Raji (cell line): ENCODE results near the gene RPH3AL.

Experiments
- POLR2A ChIP-seq: IDR thresholded peaks from 2 replicates; pipeline ENCODE4 v1.6.1; 2011; ENCODE audit warnings: low read depth, low read length, control low read depth; ENCODE audit not compliant: insufficient read depth

The RPH3AL gene, protein sequence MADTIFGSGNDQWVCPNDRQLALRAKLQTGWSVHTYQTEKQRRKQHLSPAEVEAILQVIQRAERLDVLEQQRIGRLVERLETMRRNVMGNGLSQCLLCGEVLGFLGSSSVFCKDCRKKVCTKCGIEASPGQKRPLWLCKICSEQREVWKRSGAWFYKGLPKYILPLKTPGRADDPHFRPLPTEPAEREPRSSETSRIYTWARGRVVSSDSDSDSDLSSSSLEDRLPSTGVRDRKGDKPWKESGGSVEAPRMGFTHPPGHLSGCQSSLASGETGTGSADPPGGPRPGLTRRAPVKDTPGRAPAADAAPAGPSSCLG

DNA sequence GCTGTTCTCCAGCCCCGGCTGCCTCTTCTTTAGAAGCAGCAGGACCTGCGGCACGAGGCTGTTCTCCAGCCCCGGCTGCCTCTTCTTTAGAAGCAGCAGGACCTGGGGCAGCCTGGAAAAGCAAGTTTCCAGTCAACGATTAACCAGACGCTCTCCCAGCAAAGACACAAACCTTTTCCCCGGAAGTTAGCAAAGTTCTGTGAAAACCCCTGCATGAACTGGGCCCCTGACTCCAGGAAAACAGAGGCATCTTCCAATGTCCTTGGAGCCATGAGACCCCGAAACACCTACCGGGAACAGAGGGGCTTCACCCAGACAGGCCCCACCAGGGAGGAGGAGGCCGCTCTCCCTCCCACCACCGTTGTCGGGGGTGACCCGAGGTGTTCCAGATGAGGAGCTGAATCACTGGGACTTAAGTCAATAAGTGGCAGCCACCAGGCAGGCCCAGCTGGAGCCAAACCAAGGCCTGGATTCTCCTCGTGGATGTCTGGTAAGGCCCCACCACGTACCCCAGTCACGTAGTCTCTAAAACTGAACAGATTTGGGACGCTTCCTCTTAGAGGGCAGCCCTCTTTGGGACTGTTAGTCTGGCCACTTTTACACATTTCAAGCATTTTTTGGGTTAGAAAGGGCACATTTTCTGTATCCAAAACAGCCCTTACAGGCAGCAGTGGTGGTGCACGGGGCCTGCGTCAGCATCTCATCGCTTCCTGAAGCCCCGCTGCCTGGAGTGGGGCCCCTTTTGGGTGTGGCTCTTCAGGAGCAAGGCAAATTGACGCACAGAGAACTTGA is at the start of gene RPH3AL:
Gene RPH3AL (minus strand): TSS at position 387 of the 792 bp plus-strand sequence. CDS start 25,264 bp downstream, outside the sequence.
- no peak for TF ChIP-seq POLR2A

GRCh38 chr17:400257-400656 is 47.6 kb upstream of the RPH3AL start:
- TF ChIP-seq POLR2A = no peak

DNA sequence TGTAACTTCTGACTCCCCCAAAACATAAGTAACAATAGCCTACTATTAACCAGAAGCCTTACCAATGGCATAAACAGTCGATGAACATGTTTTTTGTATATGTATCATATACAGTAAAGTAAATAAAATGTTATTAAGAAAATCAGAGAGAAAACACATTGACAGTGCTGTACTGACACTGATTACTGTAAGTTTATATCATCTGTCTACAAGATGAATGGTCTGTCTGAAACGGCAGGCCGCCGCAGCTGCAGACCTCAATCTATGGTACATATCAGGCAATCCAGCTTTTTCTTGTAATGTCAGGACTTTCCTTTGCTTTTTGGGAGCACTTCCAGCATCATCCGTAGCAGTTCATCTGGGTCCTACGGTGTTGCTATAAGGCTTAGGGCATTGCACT is 44.2 kb upstream of the RPH3AL start:
- TF ChIP-seq POLR2A = no peak

GRCh38 chr17:395974-396373 is 43.4 kb upstream of the RPH3AL start:
- TF ChIP-seq POLR2A = no peak

DNA sequence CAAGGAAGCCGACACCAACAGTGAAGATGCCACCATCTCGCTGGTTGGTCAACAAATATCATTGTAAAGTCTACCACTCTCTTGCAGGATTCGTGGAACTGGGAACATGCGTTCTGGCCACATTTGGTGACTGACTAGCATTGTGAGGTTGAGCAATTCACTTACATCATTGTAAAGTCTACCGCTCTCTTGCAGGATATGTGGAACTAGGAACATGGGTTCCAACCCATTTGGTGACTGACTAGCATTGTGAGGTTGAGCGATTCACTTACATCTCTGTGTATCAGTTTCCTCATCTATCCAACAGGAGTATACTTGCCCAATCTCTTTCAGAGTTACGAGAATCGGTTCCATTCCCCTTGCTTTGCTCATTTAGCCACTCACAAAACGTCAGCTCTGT is 42.6 kb upstream of the RPH3AL start:
- no peak for TF ChIP-seq POLR2A

GRCh38 chr17:394718-395095 is 42.1 kb upstream of the RPH3AL start:
- TF ChIP-seq POLR2A = no peak

- no peak for TF ChIP-seq POLR2A
Measured at GRCh38 chr17:393806-394717, 41.5 kb upstream of the RPH3AL start.

GRCh38 chr17:391850-392249 is 39.2 kb upstream of the RPH3AL start:
- no peak for TF ChIP-seq POLR2A

- no peak for TF ChIP-seq POLR2A
Measured at GRCh38 chr17:390025-390424, 37.4 kb upstream of the RPH3AL start.

DNA sequence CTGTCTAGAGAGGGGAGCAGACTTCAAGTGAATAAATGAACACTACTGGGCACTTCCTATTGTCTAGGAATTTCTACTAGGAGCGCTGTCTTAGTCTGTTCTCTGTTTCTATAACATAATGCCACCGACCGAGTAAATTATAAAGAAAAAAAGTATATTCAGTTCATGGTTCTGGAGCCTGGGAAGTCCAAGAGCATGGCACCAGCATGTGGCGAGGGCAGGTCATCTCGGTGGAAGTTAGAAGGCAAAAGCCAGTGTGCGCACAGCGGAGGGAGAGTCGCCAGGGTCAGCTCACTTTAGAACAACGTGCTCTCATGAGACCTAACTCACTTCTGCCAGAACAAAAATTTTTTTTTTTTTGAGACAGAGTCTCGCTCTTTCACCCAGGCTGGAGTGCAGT is 35.5 kb upstream of the RPH3AL start:
- no peak for TF ChIP-seq POLR2A

DNA sequence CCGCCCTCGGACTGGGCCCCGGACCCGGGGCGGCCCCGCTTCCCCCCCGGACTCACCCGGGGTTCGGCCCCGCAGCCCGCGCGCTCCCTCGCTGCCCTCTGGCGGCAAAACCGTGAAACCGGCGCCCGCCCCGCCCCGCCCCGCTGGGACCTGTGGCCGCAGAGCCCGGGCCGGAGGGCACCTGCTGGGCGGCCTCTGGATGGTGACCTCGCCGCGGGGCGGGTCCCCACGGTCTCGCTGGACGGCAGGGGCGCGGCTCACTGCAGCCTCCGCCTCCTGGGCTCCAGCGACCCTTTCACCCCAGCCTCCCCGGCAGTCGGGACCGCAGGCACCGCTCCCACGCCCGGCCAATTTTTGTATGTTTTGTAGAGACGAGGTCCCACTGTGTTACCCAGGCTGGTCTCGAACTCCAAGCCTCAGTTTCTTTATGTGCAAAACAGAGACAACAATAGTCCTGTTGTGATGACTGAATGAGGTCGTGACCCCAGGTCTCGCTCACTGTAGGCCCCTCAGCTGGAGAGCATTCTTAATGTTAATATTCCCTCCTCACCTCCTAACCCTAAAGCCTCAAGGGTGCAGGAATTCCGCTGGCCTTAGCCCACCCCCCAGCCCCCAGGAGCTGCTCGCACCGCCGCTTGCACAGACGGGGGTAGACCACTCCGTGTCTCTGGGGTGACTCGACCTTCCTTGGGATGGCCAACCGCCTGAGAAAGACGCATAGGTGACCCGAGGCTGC is 33.7 kb upstream of the RPH3AL start:
- TF ChIP-seq POLR2A = no peak

DNA sequence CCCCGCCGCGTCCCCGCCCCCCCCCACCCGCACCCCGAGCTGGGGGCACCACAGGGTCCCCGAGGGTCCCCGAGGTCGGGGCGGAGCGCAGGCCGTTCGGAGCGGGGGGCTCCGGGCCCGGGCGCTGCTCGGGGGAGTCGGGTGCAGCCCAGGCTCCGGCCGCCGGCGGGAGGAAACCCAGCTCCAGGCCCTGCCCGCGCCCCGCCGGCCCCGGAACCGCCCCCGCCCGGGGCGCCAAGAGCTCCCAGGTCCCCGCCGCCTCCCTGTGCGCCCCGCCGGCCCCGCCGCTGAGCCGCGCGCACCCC is 33.2 kb upstream of the RPH3AL start:
- no peak for TF ChIP-seq POLR2A

GRCh38 chr17:385178-385835 is 32.7 kb upstream of the RPH3AL start:
- no peak for TF ChIP-seq POLR2A

- no peak for TF ChIP-seq POLR2A
Measured at GRCh38 chr17:384622-385177, 32.1 kb upstream of the RPH3AL start.
